Measurements from ENCODE around the gene PLXNC1. TPM values are rescaled to one million over a fixed set of nuclear protein-coding genes. Genes with fewer than 3 reads are reported as not detected.

Gene PLXNC1
- total and polyA plus RNA-seq, 9 of the 15 experiments (the other 6 are each of a cell fraction or from before 2014, with no cell fraction given) = 0.08 to 0.87 (median 0.28) TPM

DNA sequence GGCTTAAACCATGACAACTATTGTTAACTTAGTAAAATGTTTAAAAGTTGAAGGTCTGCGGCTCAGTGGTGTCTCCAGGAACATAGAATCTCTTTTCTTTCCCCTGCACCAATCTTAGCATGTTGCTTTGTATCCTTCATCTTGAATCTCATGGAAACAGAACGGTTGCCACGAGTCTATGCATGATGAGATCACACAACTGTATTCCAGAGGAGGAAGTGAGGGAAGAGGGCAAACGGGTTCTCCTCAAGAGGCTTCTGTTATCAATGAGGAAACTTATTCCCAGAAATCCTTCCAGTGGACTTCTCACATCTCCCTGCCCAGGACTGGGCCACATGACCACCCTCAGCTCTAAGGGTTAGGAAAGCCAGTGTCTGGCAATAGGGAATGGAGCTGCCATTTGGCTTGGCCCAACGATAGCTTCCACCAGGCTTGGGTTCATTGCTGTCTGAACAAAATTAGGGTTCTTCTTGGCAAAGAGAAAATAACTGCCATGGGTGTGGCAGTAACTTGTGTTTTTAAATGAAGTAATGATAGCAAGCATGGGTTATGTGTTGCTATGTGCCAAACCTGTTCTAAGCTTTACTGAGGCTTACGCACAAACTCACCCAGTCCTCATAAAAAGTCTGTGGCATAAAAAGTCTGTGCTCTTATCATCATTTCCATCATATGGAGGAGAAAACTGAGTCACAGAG lies 17.4 kb downstream of the PLXNC1 start (continued):
- no peak for TF ChIP-seq ATF1 (CRISPR knock-in tag; IDR thresholded peaks at IDR 0.05)
- TF ChIP-seq ATF1 (tag; IDR thresholded peaks at IDR 0.05) = 0 out of 2 replicates have a peak, but pooled peaks have one; percentile 13
- TF ChIP-seq, protein P1, sequence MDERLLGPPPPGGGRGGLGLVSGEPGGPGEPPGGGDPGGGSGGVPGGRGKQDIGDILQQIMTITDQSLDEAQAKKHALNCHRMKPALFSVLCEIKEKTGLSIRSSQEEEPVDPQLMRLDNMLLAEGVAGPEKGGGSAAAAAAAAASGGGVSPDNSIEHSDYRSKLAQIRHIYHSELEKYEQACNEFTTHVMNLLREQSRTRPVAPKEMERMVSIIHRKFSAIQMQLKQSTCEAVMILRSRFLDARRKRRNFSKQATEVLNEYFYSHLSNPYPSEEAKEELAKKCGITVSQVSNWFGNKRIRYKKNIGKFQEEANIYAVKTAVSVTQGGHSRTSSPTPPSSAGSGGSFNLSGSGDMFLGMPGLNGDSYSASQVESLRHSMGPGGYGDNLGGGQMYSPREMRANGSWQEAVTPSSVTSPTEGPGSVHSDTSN (CRISPR knock-in tag; IDR thresholded peaks at IDR 0.05; ENCODE audit: low read depth) = no peak
- TF ChIP-seq, protein P1 (tag; conservative IDR thresholded peaks at IDR 0.05; ENCODE audit: low read depth) = no peak
- no peak for TF ChIP-seq FIP1L1 (IDR thresholded peaks at IDR 0.05; ENCODE audit: low read depth, low read length, poor library complexity, severe bottlenecking)
- no peak for TF ChIP-seq SMARCE1 (IDR thresholded peaks at IDR 0.05)
- TF ChIP-seq SMAD4 (CRISPR knock-in tag; conservative IDR thresholded peaks at IDR 0.05) = 0 out of 2 replicates have a peak, but pooled peaks have one; percentile 19
- TF ChIP-seq ZNF224 (CRISPR knock-in tag; IDR thresholded peaks at IDR 0.05) = no peak
- TF ChIP-seq NCOA6 (IDR thresholded peaks at IDR 0.05) = no peak
- TF ChIP-seq, protein P2, sequence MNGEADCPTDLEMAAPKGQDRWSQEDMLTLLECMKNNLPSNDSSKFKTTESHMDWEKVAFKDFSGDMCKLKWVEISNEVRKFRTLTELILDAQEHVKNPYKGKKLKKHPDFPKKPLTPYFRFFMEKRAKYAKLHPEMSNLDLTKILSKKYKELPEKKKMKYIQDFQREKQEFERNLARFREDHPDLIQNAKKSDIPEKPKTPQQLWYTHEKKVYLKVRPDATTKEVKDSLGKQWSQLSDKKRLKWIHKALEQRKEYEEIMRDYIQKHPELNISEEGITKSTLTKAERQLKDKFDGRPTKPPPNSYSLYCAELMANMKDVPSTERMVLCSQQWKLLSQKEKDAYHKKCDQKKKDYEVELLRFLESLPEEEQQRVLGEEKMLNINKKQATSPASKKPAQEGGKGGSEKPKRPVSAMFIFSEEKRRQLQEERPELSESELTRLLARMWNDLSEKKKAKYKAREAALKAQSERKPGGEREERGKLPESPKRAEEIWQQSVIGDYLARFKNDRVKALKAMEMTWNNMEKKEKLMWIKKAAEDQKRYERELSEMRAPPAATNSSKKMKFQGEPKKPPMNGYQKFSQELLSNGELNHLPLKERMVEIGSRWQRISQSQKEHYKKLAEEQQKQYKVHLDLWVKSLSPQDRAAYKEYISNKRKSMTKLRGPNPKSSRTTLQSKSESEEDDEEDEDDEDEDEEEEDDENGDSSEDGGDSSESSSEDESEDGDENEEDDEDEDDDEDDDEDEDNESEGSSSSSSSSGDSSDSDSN (IDR thresholded peaks at IDR 0.05; ENCODE audit: borderline replicate concordance in 1 of 2, low read depth in 2 of 2, low read length in 2 of 2) = no peak
- TF ChIP-seq, protein P3, sequence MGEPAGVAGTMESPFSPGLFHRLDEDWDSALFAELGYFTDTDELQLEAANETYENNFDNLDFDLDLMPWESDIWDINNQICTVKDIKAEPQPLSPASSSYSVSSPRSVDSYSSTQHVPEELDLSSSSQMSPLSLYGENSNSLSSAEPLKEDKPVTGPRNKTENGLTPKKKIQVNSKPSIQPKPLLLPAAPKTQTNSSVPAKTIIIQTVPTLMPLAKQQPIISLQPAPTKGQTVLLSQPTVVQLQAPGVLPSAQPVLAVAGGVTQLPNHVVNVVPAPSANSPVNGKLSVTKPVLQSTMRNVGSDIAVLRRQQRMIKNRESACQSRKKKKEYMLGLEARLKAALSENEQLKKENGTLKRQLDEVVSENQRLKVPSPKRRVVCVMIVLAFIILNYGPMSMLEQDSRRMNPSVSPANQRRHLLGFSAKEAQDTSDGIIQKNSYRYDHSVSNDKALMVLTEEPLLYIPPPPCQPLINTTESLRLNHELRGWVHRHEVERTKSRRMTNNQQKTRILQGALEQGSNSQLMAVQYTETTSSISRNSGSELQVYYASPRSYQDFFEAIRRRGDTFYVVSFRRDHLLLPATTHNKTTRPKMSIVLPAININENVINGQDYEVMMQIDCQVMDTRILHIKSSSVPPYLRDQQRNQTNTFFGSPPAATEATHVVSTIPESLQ (CRISPR knock-in tag; IDR thresholded peaks at IDR 0.05) = no peak
- TF ChIP-seq ZNF778 (CRISPR knock-in tag; IDR thresholded peaks at IDR 0.05) = no peak
- TF ChIP-seq SUPT5H (IDR thresholded peaks at IDR 0.05) = no peak
- TF ChIP-seq, protein P4, sequence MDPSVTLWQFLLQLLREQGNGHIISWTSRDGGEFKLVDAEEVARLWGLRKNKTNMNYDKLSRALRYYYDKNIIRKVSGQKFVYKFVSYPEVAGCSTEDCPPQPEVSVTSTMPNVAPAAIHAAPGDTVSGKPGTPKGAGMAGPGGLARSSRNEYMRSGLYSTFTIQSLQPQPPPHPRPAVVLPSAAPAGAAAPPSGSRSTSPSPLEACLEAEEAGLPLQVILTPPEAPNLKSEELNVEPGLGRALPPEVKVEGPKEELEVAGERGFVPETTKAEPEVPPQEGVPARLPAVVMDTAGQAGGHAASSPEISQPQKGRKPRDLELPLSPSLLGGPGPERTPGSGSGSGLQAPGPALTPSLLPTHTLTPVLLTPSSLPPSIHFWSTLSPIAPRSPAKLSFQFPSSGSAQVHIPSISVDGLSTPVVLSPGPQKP (CRISPR knock-in tag; IDR thresholded peaks at IDR 0.05) = no peak
- no peak for TF ChIP-seq POLR2B (IDR thresholded peaks at IDR 0.05; ENCODE audit: low read depth, partially characterized antibody)
- TF ChIP-seq, protein P5, sequence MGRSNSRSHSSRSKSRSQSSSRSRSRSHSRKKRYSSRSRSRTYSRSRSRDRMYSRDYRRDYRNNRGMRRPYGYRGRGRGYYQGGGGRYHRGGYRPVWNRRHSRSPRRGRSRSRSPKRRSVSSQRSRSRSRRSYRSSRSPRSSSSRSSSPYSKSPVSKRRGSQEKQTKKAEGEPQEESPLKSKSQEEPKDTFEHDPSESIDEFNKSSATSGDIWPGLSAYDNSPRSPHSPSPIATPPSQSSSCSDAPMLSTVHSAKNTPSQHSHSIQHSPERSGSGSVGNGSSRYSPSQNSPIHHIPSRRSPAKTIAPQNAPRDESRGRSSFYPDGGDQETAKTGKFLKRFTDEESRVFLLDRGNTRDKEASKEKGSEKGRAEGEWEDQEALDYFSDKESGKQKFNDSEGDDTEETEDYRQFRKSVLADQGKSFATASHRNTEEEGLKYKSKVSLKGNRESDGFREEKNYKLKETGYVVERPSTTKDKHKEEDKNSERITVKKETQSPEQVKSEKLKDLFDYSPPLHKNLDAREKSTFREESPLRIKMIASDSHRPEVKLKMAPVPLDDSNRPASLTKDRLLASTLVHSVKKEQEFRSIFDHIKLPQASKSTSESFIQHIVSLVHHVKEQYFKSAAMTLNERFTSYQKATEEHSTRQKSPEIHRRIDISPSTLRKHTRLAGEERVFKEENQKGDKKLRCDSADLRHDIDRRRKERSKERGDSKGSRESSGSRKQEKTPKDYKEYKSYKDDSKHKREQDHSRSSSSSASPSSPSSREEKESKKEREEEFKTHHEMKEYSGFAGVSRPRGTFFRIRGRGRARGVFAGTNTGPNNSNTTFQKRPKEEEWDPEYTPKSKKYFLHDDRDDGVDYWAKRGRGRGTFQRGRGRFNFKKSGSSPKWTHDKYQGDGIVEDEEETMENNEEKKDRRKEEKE (IDR thresholded peaks at IDR 0.05; ENCODE audit: borderline replicate concordance in 1 of 2, control insufficient read depth in 1 of 2, low read depth in 2 of 2, low read length in 1 of 2) = no peak
- no peak for TF ChIP-seq NUFIP1 (IDR thresholded peaks at IDR 0.05; ENCODE audit: partially characterized antibody)

All from K562 (cell line).